ENCODE measurements around the gene BBS9.

- TF ChIP-seq POLR2AphosphoS5 (IDR thresholded peaks at IDR 0.05; ENCODE audit: low read depth, low read length) (no peak), POLR2A (IDR thresholded peaks at IDR 0.05; ENCODE audit: low read depth, low read length) (no peak), TAF1 (IDR thresholded peaks at IDR 0.05; ENCODE audit: low read depth, low read length) (no peak)
Measured at GRCh38 chr7:33497051-33497450, 367.7 kb downstream of the BBS9 start.

All from GM12891 (cell line).